Measurements from ENCODE around the gene KIF5C. TPM values are rescaled to one million over a fixed set of nuclear protein-coding genes. Genes with fewer than 3 reads are reported as not detected.

KIF5C gene
- total and polyA plus RNA-seq, 8 donors = under 0.01 to 14.7 (median 2.4) TPM

DNA sequence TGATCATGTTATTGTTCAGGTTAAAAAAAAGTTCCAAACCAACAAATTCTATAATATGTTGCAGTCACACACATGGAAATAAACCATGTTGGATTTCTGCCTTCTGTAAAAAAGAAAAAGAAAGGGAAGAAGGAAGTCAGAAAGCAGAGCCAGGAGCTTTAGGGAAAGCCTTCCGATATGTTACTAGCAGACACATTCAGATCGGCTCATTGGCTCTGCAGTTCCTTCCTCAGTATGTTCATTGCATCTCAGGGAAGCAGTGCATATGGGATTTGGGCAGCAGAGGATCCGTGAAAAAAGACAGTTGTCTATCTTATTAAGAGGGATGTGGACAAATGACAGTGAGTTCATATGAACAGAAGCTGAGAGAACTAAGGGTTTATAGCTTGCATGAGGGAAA lies 68.1 kb downstream of the KIF5C start:
- Histone ChIP-seq H3K9me3 (peaks cover 0 to 6% (median 2%) of the 10 kb centered on the region in 4 donors), H3K4me1 (no peaks in the 10 kb centered on the region), H3K36me3 (no peaks in the 10 kb centered on the region), H3K4me3 (no peak overlapping the region), H3K27me3 (no peaks in the 10 kb centered on the region), H3K27ac (no peak overlapping the region)
- DNase-seq = no peak
- 67 to 88% (median 77%) methylated on average over 3 of the region's 3 CpGs for WGBS, 5 donors
- TF ChIP-seq POLR2A (IDR thresholded peaks at IDR 0.05) (no peak), EP300 (IDR thresholded peaks at IDR 0.05) (no peak), POLR2AphosphoS5 (IDR thresholded peaks at IDR 0.05) (no peak)
- TF ChIP-seq, protein P1, sequence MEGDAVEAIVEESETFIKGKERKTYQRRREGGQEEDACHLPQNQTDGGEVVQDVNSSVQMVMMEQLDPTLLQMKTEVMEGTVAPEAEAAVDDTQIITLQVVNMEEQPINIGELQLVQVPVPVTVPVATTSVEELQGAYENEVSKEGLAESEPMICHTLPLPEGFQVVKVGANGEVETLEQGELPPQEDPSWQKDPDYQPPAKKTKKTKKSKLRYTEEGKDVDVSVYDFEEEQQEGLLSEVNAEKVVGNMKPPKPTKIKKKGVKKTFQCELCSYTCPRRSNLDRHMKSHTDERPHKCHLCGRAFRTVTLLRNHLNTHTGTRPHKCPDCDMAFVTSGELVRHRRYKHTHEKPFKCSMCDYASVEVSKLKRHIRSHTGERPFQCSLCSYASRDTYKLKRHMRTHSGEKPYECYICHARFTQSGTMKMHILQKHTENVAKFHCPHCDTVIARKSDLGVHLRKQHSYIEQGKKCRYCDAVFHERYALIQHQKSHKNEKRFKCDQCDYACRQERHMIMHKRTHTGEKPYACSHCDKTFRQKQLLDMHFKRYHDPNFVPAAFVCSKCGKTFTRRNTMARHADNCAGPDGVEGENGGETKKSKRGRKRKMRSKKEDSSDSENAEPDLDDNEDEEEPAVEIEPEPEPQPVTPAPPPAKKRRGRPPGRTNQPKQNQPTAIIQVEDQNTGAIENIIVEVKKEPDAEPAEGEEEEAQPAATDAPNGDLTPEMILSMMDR (IDR thresholded peaks at IDR 0.05) = no peak
- intact Hi-C loops (cut with DNase I; ENCODE audit: low total_unique reads) = no loop called here

DNA sequence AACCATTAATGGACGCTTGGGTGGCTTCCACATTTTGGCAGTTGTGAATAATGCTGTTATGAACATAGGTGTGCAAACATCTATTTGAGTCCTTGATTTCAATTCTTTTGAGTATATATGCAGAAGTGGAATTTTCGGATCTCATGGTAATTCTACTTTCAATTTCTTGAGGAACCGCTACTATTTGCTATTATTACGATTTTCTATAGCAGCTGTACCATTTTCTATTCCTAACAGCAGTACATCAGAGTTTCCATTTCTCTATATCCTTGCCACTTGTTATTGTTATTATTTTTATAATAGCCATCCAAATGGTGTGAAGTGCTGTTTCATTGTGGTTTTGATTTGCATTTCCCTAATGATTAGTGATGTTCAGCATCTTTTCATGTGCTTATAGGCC lies 69.5 kb downstream of the KIF5C start:
- intact Hi-C loops (cut with DNase I; ENCODE audit: low total_unique reads) = no loop called here
- WGBS, 5 donors = 72 to 95% (median 90%) methylated on average over 4 of the region's 4 CpGs
- no peak for TF ChIP-seq POLR2A (IDR thresholded peaks at IDR 0.05)
- TF ChIP-seq POLR2AphosphoS5 (IDR thresholded peaks at IDR 0.05) = no peak

DNA sequence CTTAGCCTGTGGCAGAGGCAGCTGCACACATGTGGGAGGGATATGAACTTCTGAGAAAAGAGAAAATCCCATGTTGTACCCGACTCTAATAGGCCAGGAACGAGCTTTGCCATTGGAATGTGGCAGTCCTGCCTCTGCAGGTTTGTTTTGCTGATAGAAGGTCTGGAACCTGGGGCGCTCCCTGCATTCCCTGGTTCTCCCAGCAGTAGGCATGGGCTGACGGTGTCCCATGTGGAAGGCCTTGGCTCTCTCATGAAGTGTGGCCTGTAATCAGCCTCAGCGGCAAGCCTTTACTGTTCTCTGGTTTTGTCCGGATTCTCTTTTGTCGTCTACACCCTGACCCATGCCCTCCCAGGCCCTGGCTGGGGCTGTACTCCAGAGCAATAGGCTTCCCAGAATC lies 72.3 kb downstream of the KIF5C start:
- intact Hi-C loops (cut with DNase I; ENCODE audit: low total_unique reads) = no loop called here
- 88 to 94% (median 90%) methylated on average over 7 of the region's 7 CpGs for WGBS, 5 donors
- TF ChIP-seq POLR2AphosphoS5 (IDR thresholded peaks at IDR 0.05) = no peak
- no peak for TF ChIP-seq EP300 (IDR thresholded peaks at IDR 0.05)
- TF ChIP-seq, protein P1 (IDR thresholded peaks at IDR 0.05) = no peak
- no peak for TF ChIP-seq POLR2A (IDR thresholded peaks at IDR 0.05)
- H3K4me1 ChIP-seq = no peaks in the 10 kb centered on the region
- H3K27me3 ChIP-seq = no peaks in the 10 kb centered on the region
- H3K36me3 ChIP-seq = no peaks in the 10 kb centered on the region
- H3K9me3 ChIP-seq = peaks cover 0 to 6% (median 2%) of the 10 kb centered on the region in 4 donors
- DNase-seq = no peak
- H3K27ac ChIP-seq = no peak overlapping the region
- H3K4me3 ChIP-seq = no peak overlapping the region

More for the DNA sequence above, 69.5 kb downstream of the KIF5C start:
- no peak for DNase-seq
- H3K4me3 ChIP-seq = no peak overlapping the region
- H3K4me1 ChIP-seq = no peaks in the 10 kb centered on the region
- no peak overlapping the region for H3K27ac ChIP-seq
- H3K27me3 ChIP-seq = no peaks in the 10 kb centered on the region
- no peaks in the 10 kb centered on the region for H3K36me3 ChIP-seq
- H3K9me3 ChIP-seq = peaks cover 0 to 6% (median 2%) of the 10 kb centered on the region in 4 donors

DNA sequence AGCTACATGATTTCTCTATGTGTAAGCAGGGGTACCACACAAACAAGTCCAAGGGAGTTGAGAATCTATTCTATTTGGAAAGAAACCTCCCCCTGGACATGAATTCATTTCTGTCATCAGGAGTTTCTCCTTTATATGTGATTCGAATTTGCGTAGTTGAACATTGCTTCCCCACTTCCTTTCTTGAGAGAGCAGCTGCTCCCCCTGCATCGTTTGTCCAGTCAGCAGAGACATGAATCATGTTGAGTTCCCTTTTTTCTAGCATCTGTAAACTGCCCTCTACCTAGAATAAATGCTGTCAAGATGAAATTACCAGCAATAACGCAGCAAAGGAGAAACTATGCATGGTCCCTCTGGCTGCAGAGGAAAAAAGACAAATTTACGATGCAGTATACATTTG lies 73.8 kb downstream of the KIF5C start:
- 46 to 72% (median 69%) methylated on average over 5 of the region's 5 CpGs for WGBS, 5 donors
- intact Hi-C loops (cut with DNase I; ENCODE audit: low total_unique reads) = no loop called here
- Histone ChIP-seq H3K27ac (no peak overlapping the region), H3K27me3 (no peaks in the 10 kb centered on the region), H3K4me1 (no peaks in the 10 kb centered on the region), H3K36me3 (no peaks in the 10 kb centered on the region), H3K4me3 (no peak overlapping the region), H3K9me3 (peaks cover 0 to 6% (median 2%) of the 10 kb centered on the region in 4 donors)
- TF ChIP-seq, protein P1 (IDR thresholded peaks at IDR 0.05) = no peak
- no peak for TF ChIP-seq EP300 (IDR thresholded peaks at IDR 0.05)
- no peak for TF ChIP-seq POLR2AphosphoS5 (IDR thresholded peaks at IDR 0.05)
- no peak for TF ChIP-seq POLR2A (IDR thresholded peaks at IDR 0.05)
- DNase-seq = no peak

DNA sequence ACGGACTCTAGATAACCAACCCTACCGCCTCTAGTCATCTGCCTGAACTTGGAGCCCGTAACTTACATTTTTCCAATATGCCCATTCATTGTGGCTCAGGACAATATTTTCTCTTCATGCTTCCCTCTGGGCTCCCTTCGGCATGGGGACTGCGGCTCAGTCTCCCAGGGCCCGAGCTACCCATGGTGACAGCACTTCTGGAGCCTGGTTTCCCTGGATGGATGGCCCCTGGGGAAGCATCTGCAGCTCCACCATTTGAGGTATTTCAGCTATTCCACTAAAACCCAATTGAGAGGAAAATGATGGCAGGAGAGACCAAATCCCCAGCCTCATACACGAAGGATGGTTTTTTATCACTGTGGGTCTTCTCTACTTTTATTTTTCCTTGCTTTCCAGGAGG lies 74.3 kb downstream of the KIF5C start:
- Histone ChIP-seq H3K36me3 (no peaks in the 10 kb centered on the region), H3K4me3 (no peak overlapping the region), H3K27ac (no peak overlapping the region), H3K9me3 (peaks cover 0 to 6% (median 2%) of the 10 kb centered on the region in 4 donors), H3K4me1 (no peaks in the 10 kb centered on the region), H3K27me3 (no peaks in the 10 kb centered on the region)
- no peak for TF ChIP-seq POLR2AphosphoS5 (IDR thresholded peaks at IDR 0.05)
- TF ChIP-seq, protein P1 (IDR thresholded peaks at IDR 0.05) = no peak
- no peak for TF ChIP-seq POLR2A (IDR thresholded peaks at IDR 0.05)
- TF ChIP-seq EP300 (IDR thresholded peaks at IDR 0.05) = no peak
- WGBS, 5 donors = 86 to 94% (median 91%) methylated on average over 7 of the region's 7 CpGs
- intact Hi-C loops (cut with DNase I; ENCODE audit: low total_unique reads) = no loop called here
- DNase-seq = no peak

Data from stomach (tissue), 9 donors.